ENCODE results near the gene RNF41. TPM values are rescaled to one million over a fixed set of nuclear protein-coding genes. Genes with fewer than 3 reads are reported as not detected.
"Not testable (repeated sequence)": the region's sequence is repeated elsewhere in the genome, so short reads cannot be mapped to it uniquely, and the experiment has no call there.

RNF41 gene
- total RNA-seq, 4 donors from 2014 or later, result 21.1 to 42.5 (median 28.6) TPM

GRCh38 chr12:56202366-56202765, 19.4 kb downstream of the RNF41 start:
- Histone ChIP-seq H3K4me3 (no peak overlapping the region), H3K4me1 (peaks cover 0 to 5% (median 0%) of the 10 kb centered on the region in 3 donors), H3K36me3 (peaks cover 7 to 36% (median 12%) of the 10 kb centered on the region in 3 donors), H3K27ac (no peak overlapping the region), H3K27me3 (no peaks in the 10 kb centered on the region), H3K9me3 (no peaks in the 10 kb centered on the region)
- intact Hi-C loops (cut with DNase I), result no loop called here
- TF ChIP-seq POLR2A (IDR thresholded peaks at IDR 0.05) (no peak), CTCF (IDR thresholded peaks at IDR 0.05) (no peak)
- WGBS, 2 donors, result 58 to 63% methylated on average over 1 of the region's 1 CpG
- no peak for DNase-seq

- WGBS, 2 donors, result 65 to 80% methylated on average over 1 of the region's 1 CpG
- no peaks in the 10 kb centered on the region for H3K4me1 ChIP-seq
- H3K9me3 ChIP-seq, result no peaks in the 10 kb centered on the region
- intact Hi-C loops (cut with DNase I), result no loop called here
- no peak overlapping the region for H3K4me3 ChIP-seq
- H3K27me3 ChIP-seq, result no peaks in the 10 kb centered on the region
- no peak overlapping the region for H3K27ac ChIP-seq
- H3K36me3 ChIP-seq, result peaks cover 0 to under 1% (median 0%) of the 10 kb centered on the region in 3 donors
- no peak for DNase-seq
- TF ChIP-seq CTCF (IDR thresholded peaks at IDR 0.05) (no peak), POLR2A (IDR thresholded peaks at IDR 0.05) (no peak)
Measured at GRCh38 chr12:56198836-56199235, 22.9 kb downstream of the RNF41 start.

- TF ChIP-seq CTCF (IDR thresholded peaks at IDR 0.05) (no peak), POLR2A (IDR thresholded peaks at IDR 0.05) (no peak)
- 85 to 87% methylated on average over 9 of the region's 9 CpGs for WGBS, 2 donors
- H3K36me3 ChIP-seq, result no peaks in the 10 kb centered on the region
- H3K27ac ChIP-seq, result no peak overlapping the region
- DNase-seq, result no peak
- no peaks in the 10 kb centered on the region for H3K27me3 ChIP-seq
- H3K4me3 ChIP-seq, result no peak overlapping the region
- H3K4me1 ChIP-seq, result no peaks in the 10 kb centered on the region
- H3K9me3 ChIP-seq, result no peaks in the 10 kb centered on the region
- intact Hi-C loops (cut with DNase I), result no loop called here
Measured at GRCh38 chr12:56197921-56198635, 23.6 kb downstream of the RNF41 start.

- 72 to 81% methylated on average over 11 of the region's 11 CpGs for WGBS, 2 donors
- H3K4me1 ChIP-seq; H3K9me3 ChIP-seq; DNase-seq; intact Hi-C loops (cut with DNase I); H3K27ac ChIP-seq; H3K27me3 ChIP-seq; H3K36me3 ChIP-seq; H3K4me3 ChIP-seq: not testable (repeated sequence)
Measured at GRCh38 chr12:56196818-56197550, 24.7 kb downstream of the RNF41 start.

- Histone ChIP-seq H3K27ac (no peak overlapping the region), H3K36me3 (no peaks in the 10 kb centered on the region), H3K4me3 (no peak overlapping the region), H3K9me3 (no peaks in the 10 kb centered on the region), H3K27me3 (no peaks in the 10 kb centered on the region), H3K4me1 (peaks cover 10 to 20% (median 11%) of the 10 kb centered on the region in 3 donors)
- intact Hi-C loops (cut with DNase I), result no loop called here
- DNase-seq, result peak; percentile 16
- TF ChIP-seq POLR2A (IDR thresholded peaks at IDR 0.05), result no peak
- TF ChIP-seq CTCF (IDR thresholded peaks at IDR 0.05), result peak; percentile 78 to 89 (median 86)
- WGBS, 2 donors, result 32 to 55% methylated on average over 1 of the region's 1 CpG
Measured at GRCh38 chr12:56193025-56193578, 28.6 kb downstream of the RNF41 start.
